Measurements from ENCODE around the gene RELL1. TPM values are rescaled to one million over a fixed set of nuclear protein-coding genes. Genes with fewer than 3 reads are reported as not detected.
A peak's percentile ranks its signal among the peaks of the same experiment; 100 is the strongest.

The RELL1 gene
- total RNA-seq, 5 donors from 2014 or later (not counting 1 experiment from before 2014, with no cell fraction given), result 21.6 to 30.1 (median 25.9) TPM

- ChIA-PET POLR2A (interaction anchor here in 1 of 2 donors (0.6 kb wide), 1 partner anchor 276 kb away, joined by 5 read pairs; no protein-coding TSS in a partner anchor), CTCF (interaction anchor here (0.6 to 2.0 kb wide), 7 partner anchors 10 to 432 kb away, joined by 3 to 11 read pairs (median 5); no protein-coding TSS in a partner anchor)
- DNase-seq (no peak), ATAC-seq (replicated peaks in 1 of 4) (no peak)
- no peak overlapping the region for H3K4me3 Mint-ChIP-seq
- H3K9me3 ChIP-seq, result no peaks in the 10 kb centered on the region
- H3K27ac ChIP-seq (ENCODE audit: low read length), result no peak overlapping the region
- H3K36me3 Mint-ChIP-seq, result peaks cover 4% of the 10 kb centered on the region
- H3K36me3 ChIP-seq (ENCODE audit: control insufficient read depth in 2 of 2, extremely low read depth in 1 of 2, insufficient read depth in 1 of 2, low read length in 1 of 2), result no peaks in the 10 kb centered on the region
- no peak overlapping the region for H3K27ac Mint-ChIP-seq
- H3K27me3 Mint-ChIP-seq, result no peaks in the 10 kb centered on the region
- peaks cover 0 to 6% of the 10 kb centered on the region in 2 experiments for H3K4me1 ChIP-seq (ENCODE audit: control insufficient read depth in 1 of 2, extremely low read depth in 1 of 2, insufficient read depth in 2 of 2, low read length in 2 of 2)
- H3K9me3 Mint-ChIP-seq, result no peaks in the 10 kb centered on the region
- H3K27me3 ChIP-seq (replicated peaks in 1 of 2; ENCODE audit: control insufficient read depth in 2 of 2, extremely low read depth in 1 of 2, insufficient read depth in 2 of 2, low read length in 1 of 2), result no peaks in the 10 kb centered on the region
- 91% methylated on average over 5 of the region's 5 CpGs for WGBS (ENCODE audit: insufficient coverage)
- no peak overlapping the region for H3K4me3 ChIP-seq (ENCODE audit: control insufficient read depth in 1 of 2, extremely low read depth in 1 of 2, low read length in 1 of 2)
- peaks cover 6 to 23% (median 11%) of the 10 kb centered on the region in 3 donors for H3K4me1 Mint-ChIP-seq
Measured at GRCh38 chr4:37603711-37604110, 82.5 kb downstream of the RELL1 start.

GRCh38 chr4:37603070-37603468, 83.1 kb downstream of the RELL1 start:
- H3K9me3 Mint-ChIP-seq, result no peaks in the 10 kb centered on the region
- no peaks in the 10 kb centered on the region for H3K36me3 ChIP-seq (ENCODE audit: control insufficient read depth in 2 of 2, extremely low read depth in 1 of 2, insufficient read depth in 1 of 2, low read length in 1 of 2)
- no peaks in the 10 kb centered on the region for H3K27me3 ChIP-seq (replicated peaks in 1 of 2; ENCODE audit: control insufficient read depth in 2 of 2, extremely low read depth in 1 of 2, insufficient read depth in 2 of 2, low read length in 1 of 2)
- no peak overlapping the region for H3K27ac Mint-ChIP-seq
- H3K4me3 ChIP-seq (ENCODE audit: control insufficient read depth in 1 of 2, extremely low read depth in 1 of 2, low read length in 1 of 2), result no peak overlapping the region
- peak; percentile 70 to 81 (median 75) for ATAC-seq (replicated peaks in 1 of 4)
- no peak overlapping the region for H3K4me3 Mint-ChIP-seq
- peaks cover 6 to 23% (median 11%) of the 10 kb centered on the region in 3 donors for H3K4me1 Mint-ChIP-seq
- peak; percentile 30 to 81 (median 65) for DNase-seq
- CTCF ChIA-PET, result interaction anchor here (0.6 to 2.0 kb wide), 7 partner anchors 10 to 375 kb away, joined by 3 to 11 read pairs (median 5); no protein-coding TSS in a partner anchor
- H3K36me3 Mint-ChIP-seq, result peaks cover 3% of the 10 kb centered on the region
- no peaks in the 10 kb centered on the region for H3K27me3 Mint-ChIP-seq
- no peaks in the 10 kb centered on the region for H3K9me3 ChIP-seq
- H3K27ac ChIP-seq (ENCODE audit: low read length), result no peak overlapping the region
- H3K4me1 ChIP-seq (ENCODE audit: control insufficient read depth in 1 of 2, extremely low read depth in 1 of 2, insufficient read depth in 2 of 2, low read length in 2 of 2), result peaks cover 0 to 6% of the 10 kb centered on the region in 2 experiments
- POLR2A ChIA-PET, result interaction anchor here in 1 of 2 donors (0.6 kb wide), 1 partner anchor 277 kb away, joined by 5 read pairs; no protein-coding TSS in a partner anchor
- WGBS (ENCODE audit: insufficient coverage), result 0% methylated on average over 5 of the region's 10 CpGs

- no peak overlapping the region for H3K27ac ChIP-seq (ENCODE audit: low read length)
- no peak overlapping the region for H3K4me3 Mint-ChIP-seq
- peaks cover 3% of the 10 kb centered on the region for H3K36me3 Mint-ChIP-seq
- no peaks in the 10 kb centered on the region for H3K36me3 ChIP-seq (ENCODE audit: control insufficient read depth in 2 of 2, extremely low read depth in 1 of 2, insufficient read depth in 1 of 2, low read length in 1 of 2)
- H3K9me3 Mint-ChIP-seq, result no peaks in the 10 kb centered on the region
- ChIA-PET POLR2A (no interaction called here), CTCF (interaction anchor here (0.8 to 2.0 kb wide), 6 partner anchors 10 to 375 kb away, joined by 3 to 11 read pairs (median 5); no protein-coding TSS in a partner anchor)
- H3K27me3 Mint-ChIP-seq, result no peaks in the 10 kb centered on the region
- WGBS (ENCODE audit: insufficient coverage), result 84% methylated on average over 14 of the region's 18 CpGs
- no peak overlapping the region for H3K4me3 ChIP-seq (ENCODE audit: control insufficient read depth in 1 of 2, extremely low read depth in 1 of 2, low read length in 1 of 2)
- peaks cover 0 to 6% of the 10 kb centered on the region in 2 experiments for H3K4me1 ChIP-seq (ENCODE audit: control insufficient read depth in 1 of 2, extremely low read depth in 1 of 2, insufficient read depth in 2 of 2, low read length in 2 of 2)
- H3K9me3 ChIP-seq, result no peaks in the 10 kb centered on the region
- DNase-seq, result no peak
- H3K27me3 ChIP-seq (replicated peaks in 1 of 2; ENCODE audit: control insufficient read depth in 2 of 2, extremely low read depth in 1 of 2, insufficient read depth in 2 of 2, low read length in 1 of 2), result no peaks in the 10 kb centered on the region
- no peak for ATAC-seq (replicated peaks in 1 of 4)
- H3K4me1 Mint-ChIP-seq, result peaks cover 6 to 23% (median 11%) of the 10 kb centered on the region in 3 donors
- H3K27ac Mint-ChIP-seq, result no peak overlapping the region
Measured at GRCh38 chr4:37602454-37603069, 83.6 kb downstream of the RELL1 start.

- H3K4me1 ChIP-seq (ENCODE audit: control insufficient read depth in 1 of 2, extremely low read depth in 1 of 2, insufficient read depth in 2 of 2, low read length in 2 of 2), result peaks cover 0 to 6% of the 10 kb centered on the region in 2 experiments
- Mint-ChIP-seq H3K4me1 (peaks cover 6 to 21% (median 11%) of the 10 kb centered on the region in 3 donors), H3K4me3 (no peak overlapping the region), H3K27ac (no peak overlapping the region), H3K9me3 (no peaks in the 10 kb centered on the region), H3K27me3 (no peaks in the 10 kb centered on the region), H3K36me3 (no peaks in the 10 kb centered on the region)
- DNase-seq (no peak), ATAC-seq (replicated peaks in 1 of 4) (no peak)
- ChIA-PET CTCF (interaction anchor here (0.7 to 1.1 kb wide), 6 partner anchors 12 to 663 kb away, joined by 3 to 10 read pairs (median 4); no protein-coding TSS in a partner anchor), POLR2A (no interaction called here)
- H3K4me3 ChIP-seq (ENCODE audit: control insufficient read depth in 1 of 2, extremely low read depth in 1 of 2, low read length in 1 of 2), result no peak overlapping the region
- no peaks in the 10 kb centered on the region for H3K9me3 ChIP-seq
- WGBS (ENCODE audit: insufficient coverage), result 67% methylated on average over 2 of the region's 5 CpGs
- no peaks in the 10 kb centered on the region for H3K27me3 ChIP-seq (replicated peaks in 1 of 2; ENCODE audit: control insufficient read depth in 2 of 2, extremely low read depth in 1 of 2, insufficient read depth in 2 of 2, low read length in 1 of 2)
- no peak overlapping the region for H3K27ac ChIP-seq (ENCODE audit: low read length)
- H3K36me3 ChIP-seq (ENCODE audit: control insufficient read depth in 2 of 2, extremely low read depth in 1 of 2, insufficient read depth in 1 of 2, low read length in 1 of 2), result no peaks in the 10 kb centered on the region
Measured at GRCh38 chr4:37601531-37601930, 84.6 kb downstream of the RELL1 start.

- CTCF ChIA-PET, result interaction anchor here in 1 of 2 donors (0.9 kb wide), 1 partner anchor 107 kb away, joined by 3 read pairs; no protein-coding TSS in a partner anchor
- Histone ChIP-seq H3K36me3 (ENCODE audit: control insufficient read depth in 2 of 2, extremely low read depth in 1 of 2, insufficient read depth in 1 of 2, low read length in 1 of 2) (no peaks in the 10 kb centered on the region), H3K9me3 (no peaks in the 10 kb centered on the region), H3K4me3 (ENCODE audit: control insufficient read depth in 1 of 2, extremely low read depth in 1 of 2, low read length in 1 of 2) (no peak overlapping the region), H3K4me1 (ENCODE audit: control insufficient read depth in 1 of 2, extremely low read depth in 1 of 2, insufficient read depth in 2 of 2, low read length in 2 of 2) (peaks cover 0 to 6% of the 10 kb centered on the region in 2 experiments), H3K27ac (ENCODE audit: low read length) (no peak overlapping the region), H3K27me3 (replicated peaks in 1 of 2; ENCODE audit: control insufficient read depth in 2 of 2, extremely low read depth in 1 of 2, insufficient read depth in 2 of 2, low read length in 1 of 2) (no peaks in the 10 kb centered on the region)
- Mint-ChIP-seq H3K4me3 (no peak overlapping the region), H3K27ac (no peak overlapping the region), H3K4me1 (peaks cover 5 to 7% (median 7%) of the 10 kb centered on the region in 3 donors), H3K9me3 (no peaks in the 10 kb centered on the region), H3K36me3 (no peaks in the 10 kb centered on the region), H3K27me3 (no peaks in the 10 kb centered on the region)
- POLR2A ChIA-PET, result no interaction called here
- ATAC-seq (replicated peaks in 1 of 4) (no peak), DNase-seq (no peak)
- 92% methylated on average over 6 of the region's 9 CpGs for WGBS (ENCODE audit: insufficient coverage)
Measured at GRCh38 chr4:37599092-37599790, 86.9 kb downstream of the RELL1 start.

- no peak overlapping the region for H3K27ac ChIP-seq (ENCODE audit: low read length)
- ATAC-seq (replicated peaks in 1 of 4) (no peak), DNase-seq (no peak)
- Mint-ChIP-seq H3K27me3 (no peaks in the 10 kb centered on the region), H3K4me3 (no peak overlapping the region), H3K36me3 (no peaks in the 10 kb centered on the region), H3K4me1 (no peaks in the 10 kb centered on the region), H3K27ac (no peak overlapping the region), H3K9me3 (no peaks in the 10 kb centered on the region)
- no peaks in the 10 kb centered on the region for H3K36me3 ChIP-seq (ENCODE audit: control insufficient read depth in 2 of 2, extremely low read depth in 1 of 2, insufficient read depth in 1 of 2, low read length in 1 of 2)
- no peaks in the 10 kb centered on the region for H3K9me3 ChIP-seq
- no peak overlapping the region for H3K4me3 ChIP-seq (ENCODE audit: control insufficient read depth in 1 of 2, extremely low read depth in 1 of 2, low read length in 1 of 2)
- no peaks in the 10 kb centered on the region for H3K4me1 ChIP-seq (ENCODE audit: control insufficient read depth in 1 of 2, extremely low read depth in 1 of 2, insufficient read depth in 2 of 2, low read length in 2 of 2)
- CTCF ChIA-PET, result no interaction called here
- no peaks in the 10 kb centered on the region for H3K27me3 ChIP-seq (replicated peaks in 1 of 2; ENCODE audit: control insufficient read depth in 2 of 2, extremely low read depth in 1 of 2, insufficient read depth in 2 of 2, low read length in 1 of 2)
- 100% methylated on average over 3 of the region's 4 CpGs for WGBS (ENCODE audit: insufficient coverage)
- POLR2A ChIA-PET, result no interaction called here
Measured at GRCh38 chr4:37597034-37597433, 89.1 kb downstream of the RELL1 start.

All from T-cell (primary cell).